Measurements from ENCODE around the gene RRP12. TPM values are rescaled to one million over a fixed set of nuclear protein-coding genes. Genes with fewer than 3 reads are reported as not detected.

The RRP12 gene
- total and polyA plus RNA-seq, 12 donors: 11.1 to 46.6 (median 22.3) TPM

- H3K36me3 ChIP-seq: peaks cover 0 to 6% (median 0%) of the 10 kb centered on the region in 9 donors
- no peaks in the 10 kb centered on the region for H3K27me3 ChIP-seq
- H3K27ac ChIP-seq: no peak overlapping the region
- no peak for ATAC-seq
- 72 to 74% methylated on average over 5 of the region's 5 CpGs for WGBS, 2 donors
- H3K4me1 ChIP-seq: peaks cover 3 to 60% (median 45%) of the 10 kb centered on the region in 9 donors
- TF ChIP-seq CTCF (IDR thresholded peaks at IDR 0.05): no peak
- H3K9me3 ChIP-seq: no peaks in the 10 kb centered on the region
- H3K4me3 ChIP-seq: peak overlapping the region in 1 of 10 donors; percentile 95
- DNase-seq: no peak
- intact Hi-C loops (cut with DNase I): loop anchor here in 2 of 10 donors (5.0 to 10.0 kb wide), 3 partner anchors 44 to 66 kb away; partner anchors contain the start of genes ARHGAP19 (in 1 of the 2) and RRP12 (in 1 of the 2)
These were observed 65.1 kb downstream of the RRP12 start for GRCh38 chr10:97336006-97336405.

- Histone ChIP-seq H3K9me3 (no peaks in the 10 kb centered on the region), H3K27me3 (no peaks in the 10 kb centered on the region), H3K27ac (peak overlapping the region in 9 of 10 donors; percentile 92 to 100 (median 95)), H3K4me1 (peaks cover 3 to 68% (median 53%) of the 10 kb centered on the region in 9 donors), H3K4me3 (peak overlapping the region; percentile 62 to 95 (median 78)), H3K36me3 (peaks cover 0 to 14% (median 0%) of the 10 kb centered on the region in 9 donors)
- TF ChIP-seq CTCF (IDR thresholded peaks at IDR 0.05): no peak
- intact Hi-C loops (cut with DNase I): loop anchor here in 2 of 10 donors (2.0 to 10.0 kb wide), 4 partner anchors 14 to 67 kb away; partner anchors contain the start of genes ARHGAP19 (in 1 of the 2) and RRP12 (in 1 of the 2)
- DNase-seq (peak in 1 of 2 donors; percentile 23), ATAC-seq (no peak)
- WGBS, 2 donors: 3 to 6% methylated on average over 25 of the region's 25 CpGs
These were observed 65.9 kb downstream of the RRP12 start for GRCh38 chr10:97335188-97335619.

GRCh38 chr10:97334370-97335175 is 66.6 kb downstream of the RRP12 start, which contains the start of gene FRAT2:
Gene FRAT2, minus strand, starts transcription at chr10:97334729. Its CDS starts 157 bp downstream, at chr10:97334572.
- Histone ChIP-seq H3K4me1 (peaks cover 3 to 74% (median 59%) of the 10 kb centered on the region in 9 donors), H3K36me3 (peaks cover 0 to 20% (median 0%) of the 10 kb centered on the region in 9 donors), H3K27me3 (no peaks in the 10 kb centered on the region), H3K4me3 (peak within 1 kb of the TSS; percentile 62 to 95 (median 78)), H3K9me3 (no peaks in the 10 kb centered on the region), H3K27ac (peak within 1 kb of the TSS; percentile 92 to 100 (median 95))
- DNase-seq (peak; percentile 91 to 92), ATAC-seq (peak; percentile 96 to 98 (median 97))
- TF ChIP-seq CTCF (IDR thresholded peaks at IDR 0.05): no peak
- WGBS, 2 donors: 0 to 1% methylated on average over 89 to 103 of the region's 103 CpGs
- intact Hi-C loops (cut with DNase I): loop anchor here in 7 of 10 donors (2.0 to 10.0 kb wide), 6 partner anchors 14 to 68 kb away; partner anchors contain the start of genes ARHGAP19 (in 4 of the 7) and RRP12 (in 1 of the 7)

Data from heart right ventricle (tissue), 16 donors.